A673 (cell line): ENCODE measurements around the gene WDR72.

ENCODE experiments used
- CTCF ChIP-seq: fragments of 300-800, 200-600 bp; sonication (generic); conservative IDR thresholded peaks from 2 replicates; pipeline ENCODE4 v1.5.1; 2017; ENCODE audit warnings: low read depth, mild to moderate bottlenecking, antibody characterized with exemption, low read length, moderate library complexity, mixed read lengths
- EZH2 ChIP-seq: fragments of 200-600 bp; sonication (generic); IDR thresholded peaks from 2 replicates; pipeline ENCODE4 v1.6.1; 2017; ENCODE audit warnings: borderline replicate concordance, low read depth, mild to moderate bottlenecking, mixed read lengths, antibody characterized with exemption, low read length; ENCODE audit not compliant: poor library complexity, severe bottlenecking

GRCh38 chr15:53569751-53570480, 189.5 kb downstream of the WDR72 start:
- no peak for TF ChIP-seq CTCF
- TF ChIP-seq EZH2, result no peak
